GM06990 (cell line): ENCODE measurements around the gene CYP4F2.
"Not testable (repeated sequence)": the region's sequence is repeated elsewhere in the genome, so short reads cannot be mapped to it uniquely, and the experiment has no call there.

Source experiments
- DNase-seq: peaks from one replicate; pipeline ENCODE4 v3.0.0-alpha.2; 2011; ENCODE audit not compliant: insufficient read length; ENCODE audit errors: extremely low read depth
- H3K27me3 ChIP-seq: replicated peaks from 2 replicates; pipeline ENCODE4 v1.6.0; 2011; ENCODE audit warnings: low read length; ENCODE audit not compliant: control insufficient read depth, insufficient read depth
- H3K36me3 ChIP-seq: 2 replicates; pipeline ENCODE4 v1.5.1; 2011; ENCODE audit warnings: low read length; ENCODE audit not compliant: control insufficient read depth, insufficient read depth
- H3K4me3 ChIP-seq: replicated peaks from 2 replicates; pipeline ENCODE4 v1.5.1; 2011; ENCODE audit warnings: low read depth, mild to moderate bottlenecking, control low read depth, low read length
- TF ChIP-seq, protein P1 (sequence below): IDR thresholded peaks from 2 replicates; pipeline ENCODE4 v1.5.1; 2011; ENCODE audit warnings: low read length, control low read depth, mild to moderate bottlenecking, inconsistent platforms; ENCODE audit not compliant: insufficient read depth, poor library complexity, severe bottlenecking

Gene CYP4F2

DNA sequence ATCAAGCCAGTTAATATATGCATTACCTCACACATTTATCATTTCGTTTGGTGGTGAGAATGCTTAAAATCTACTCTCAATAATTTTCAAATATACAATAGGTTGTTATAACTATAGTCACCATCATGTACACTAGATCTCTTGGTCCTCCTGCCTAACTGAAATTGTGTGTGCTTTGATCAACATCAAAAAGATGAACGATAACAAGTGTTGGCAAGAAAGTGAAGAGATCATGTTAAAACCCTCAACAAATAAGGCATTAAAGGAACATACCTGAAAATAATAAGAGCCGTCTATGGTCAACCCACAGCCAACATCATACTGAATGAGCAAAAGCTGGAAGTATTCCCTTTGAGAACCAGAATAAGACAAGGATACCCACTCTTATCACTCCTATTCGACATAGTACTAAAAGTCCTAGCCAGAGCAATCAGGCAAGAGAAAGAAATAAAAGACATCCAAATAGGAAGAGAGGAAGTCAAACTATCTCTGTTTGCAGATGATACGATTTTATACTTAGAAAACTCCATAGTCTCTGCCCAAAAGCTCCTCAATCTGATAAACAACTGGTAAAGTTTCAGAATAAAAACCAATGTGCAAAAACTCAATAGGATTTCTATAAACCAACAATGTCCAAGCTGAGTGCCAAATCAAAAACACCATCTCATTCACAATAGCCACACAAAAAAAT, 54.5 kb downstream of the CYP4F2 start:
- no peak for DNase-seq
- TF ChIP-seq, protein P1, sequence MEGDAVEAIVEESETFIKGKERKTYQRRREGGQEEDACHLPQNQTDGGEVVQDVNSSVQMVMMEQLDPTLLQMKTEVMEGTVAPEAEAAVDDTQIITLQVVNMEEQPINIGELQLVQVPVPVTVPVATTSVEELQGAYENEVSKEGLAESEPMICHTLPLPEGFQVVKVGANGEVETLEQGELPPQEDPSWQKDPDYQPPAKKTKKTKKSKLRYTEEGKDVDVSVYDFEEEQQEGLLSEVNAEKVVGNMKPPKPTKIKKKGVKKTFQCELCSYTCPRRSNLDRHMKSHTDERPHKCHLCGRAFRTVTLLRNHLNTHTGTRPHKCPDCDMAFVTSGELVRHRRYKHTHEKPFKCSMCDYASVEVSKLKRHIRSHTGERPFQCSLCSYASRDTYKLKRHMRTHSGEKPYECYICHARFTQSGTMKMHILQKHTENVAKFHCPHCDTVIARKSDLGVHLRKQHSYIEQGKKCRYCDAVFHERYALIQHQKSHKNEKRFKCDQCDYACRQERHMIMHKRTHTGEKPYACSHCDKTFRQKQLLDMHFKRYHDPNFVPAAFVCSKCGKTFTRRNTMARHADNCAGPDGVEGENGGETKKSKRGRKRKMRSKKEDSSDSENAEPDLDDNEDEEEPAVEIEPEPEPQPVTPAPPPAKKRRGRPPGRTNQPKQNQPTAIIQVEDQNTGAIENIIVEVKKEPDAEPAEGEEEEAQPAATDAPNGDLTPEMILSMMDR: no peak
- H3K27me3 ChIP-seq: no peaks in the 10 kb centered on the region; the same call in 1 of the 2 replicates

DNA sequence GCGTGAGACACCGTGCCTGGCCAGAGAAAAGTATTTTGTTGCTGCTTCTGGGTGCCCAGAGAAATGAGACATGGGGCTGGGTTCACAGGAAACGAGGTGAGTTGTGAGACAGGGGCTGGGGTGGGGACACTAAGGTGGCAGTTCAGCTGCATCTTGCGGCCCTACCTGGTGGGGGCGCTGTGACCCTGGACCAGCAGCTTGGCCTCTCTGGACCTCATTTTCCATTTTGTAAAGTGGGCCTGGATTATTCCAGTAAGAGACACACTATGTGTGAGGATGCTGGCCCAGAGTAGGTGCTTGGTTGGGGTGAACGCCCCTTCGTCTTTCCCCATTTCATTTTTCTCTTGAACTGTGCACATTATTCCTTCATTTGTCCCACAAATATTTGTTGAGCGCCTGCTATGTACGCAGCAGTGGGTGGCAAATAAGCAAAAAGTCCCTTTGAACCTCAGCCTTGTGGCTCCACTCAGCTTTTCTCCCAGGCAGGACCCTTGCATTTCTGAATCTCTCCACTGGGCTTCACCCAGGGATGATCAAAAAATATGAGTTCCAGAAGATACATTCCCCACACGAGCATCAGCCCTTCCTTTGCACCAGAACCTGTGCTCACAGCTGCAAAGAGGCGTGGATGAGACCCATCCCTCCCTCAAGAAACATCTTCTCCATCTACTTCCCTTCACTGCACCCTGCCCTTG, 55.9 kb downstream of the CYP4F2 start:
- DNase-seq: no peak
- Histone ChIP-seq H3K4me3 (no peak overlapping the region), H3K36me3 (no peaks in the 10 kb centered on the region), H3K27me3 (no peaks in the 10 kb centered on the region; the same call in 1 of the 2 replicates)
- TF ChIP-seq, protein P1: no peak

More for the DNA sequence above, 54.5 kb downstream of the CYP4F2 start:
- Histone ChIP-seq H3K36me3 (no peaks in the 10 kb centered on the region), H3K4me3 (no peak overlapping the region)

DNA sequence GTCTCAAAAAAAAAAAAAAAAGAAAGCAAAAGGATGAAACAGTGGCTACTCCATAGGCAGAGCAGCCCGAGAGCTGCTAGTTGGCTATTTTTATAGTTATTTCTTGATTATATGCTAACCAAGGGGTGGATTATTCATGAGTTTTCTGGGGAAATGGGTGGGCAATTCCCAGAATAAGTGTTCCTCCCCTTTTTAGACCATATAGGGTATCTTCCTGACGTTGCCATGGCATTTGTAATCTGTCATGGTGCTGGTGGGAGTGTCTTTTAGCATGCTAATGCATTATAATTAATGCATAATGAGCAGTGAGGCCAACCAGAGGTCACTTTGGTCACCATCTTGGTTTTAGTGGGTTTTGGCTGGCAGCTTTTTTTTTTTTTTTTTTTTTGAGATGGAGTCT, 57.0 kb downstream of the CYP4F2 start:
- Histone ChIP-seq H3K27me3 (no peaks in the 10 kb centered on the region), H3K4me3 (no peak overlapping the region), H3K36me3 (no peaks in the 10 kb centered on the region)
- no peak for DNase-seq
- TF ChIP-seq, protein P1: no peak

DNA sequence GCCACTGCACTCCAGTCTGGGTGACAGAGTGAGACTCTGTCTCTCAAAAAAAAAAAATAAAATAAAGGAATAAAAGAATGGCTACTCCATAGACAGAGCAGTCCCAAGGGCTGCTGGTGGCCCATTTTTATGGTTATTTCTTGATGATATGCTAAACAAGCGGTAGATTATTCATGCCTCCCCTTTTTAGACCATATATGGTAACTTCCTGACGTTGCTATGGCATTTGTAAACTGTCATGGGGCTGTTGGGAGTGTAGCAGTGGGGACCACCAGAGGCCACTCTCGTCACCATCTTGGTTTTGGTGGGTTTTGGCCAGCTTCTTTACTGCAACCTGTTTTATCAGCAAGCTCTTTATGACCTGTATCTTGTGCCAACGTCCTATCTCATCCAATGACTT, 58.0 kb downstream of the CYP4F2 start:
- H3K27me3 ChIP-seq: not testable (repeated sequence)

DNA sequence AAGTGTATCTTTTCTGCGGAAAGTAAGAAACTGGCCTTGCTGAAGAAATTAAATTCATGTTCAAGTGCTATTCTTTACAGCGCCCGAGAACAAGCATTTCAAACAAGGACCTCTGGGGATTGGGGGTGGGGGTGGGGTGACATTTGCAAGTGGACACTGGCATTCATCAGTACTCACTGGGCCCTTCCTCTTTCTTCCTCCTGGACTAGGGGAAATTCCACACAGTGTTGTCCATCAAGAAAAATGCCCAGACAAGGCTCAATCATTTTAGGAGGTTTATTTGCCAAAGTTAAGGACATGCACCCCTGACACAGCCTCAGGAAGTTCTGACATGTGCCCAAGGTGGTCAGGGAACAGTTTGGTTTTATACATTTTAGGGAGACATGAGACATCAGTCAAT, 59.5 kb downstream of the CYP4F2 start:
- no peak overlapping the region for H3K4me3 ChIP-seq
- no peaks in the 10 kb centered on the region for H3K36me3 ChIP-seq
- no peak for DNase-seq
- no peaks in the 10 kb centered on the region for H3K27me3 ChIP-seq
- TF ChIP-seq, protein P1: no peak

More for the DNA sequence above, 58.0 kb downstream of the CYP4F2 start:
- H3K4me3 ChIP-seq, H3K36me3 ChIP-seq, DNase-seq: not testable (repeated sequence)

DNA sequence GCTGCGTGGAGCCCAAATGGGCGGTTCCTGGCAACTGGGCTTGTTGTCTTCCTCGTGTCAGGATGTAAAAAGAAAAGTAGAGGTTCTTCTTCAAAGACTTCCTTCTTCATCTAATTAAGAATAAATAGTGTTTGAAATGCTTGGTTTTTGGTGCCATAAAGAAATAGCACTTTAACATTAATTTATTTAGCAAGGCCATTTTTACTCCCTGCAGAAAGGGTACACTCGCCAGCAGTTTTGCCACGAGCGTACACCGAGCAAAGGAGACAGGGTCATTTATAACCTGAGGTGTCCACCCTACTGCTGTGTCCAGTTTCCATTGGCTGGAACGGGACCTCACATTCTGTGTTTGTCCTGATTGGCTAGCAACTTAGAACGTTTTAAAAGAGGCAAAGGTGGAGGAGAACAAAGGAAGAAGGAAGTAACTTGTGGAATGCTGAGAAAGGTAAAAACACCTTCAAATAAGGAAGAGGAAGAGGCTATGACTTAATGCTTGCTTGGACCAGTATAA, 60.6 kb downstream of the CYP4F2 start:
- DNase-seq: no peak
- Histone ChIP-seq H3K4me3 (peak overlapping the region; percentile 81), H3K27me3 (no peaks in the 10 kb centered on the region), H3K36me3 (no peaks in the 10 kb centered on the region)
- TF ChIP-seq, protein P1: no peak
